Measurements from ENCODE around the gene BRME1.
A peak's percentile ranks its signal among the peaks of the same experiment; 100 is the strongest.

The BRME1 gene

GRCh38 chr19:13888281-13888680, 17.6 kb downstream of the BRME1 start:
- peaks cover 4% of the 10 kb centered on the region for H3K36me3 Mint-ChIP-seq (ENCODE audit: low read depth)
- no peak for TF ChIP-seq CTCF (IDR thresholded peaks at IDR 0.05)

GRCh38 chr19:13887517-13887916, 18.4 kb downstream of the BRME1 start:
- no peak for DNase-seq
- Mint-ChIP-seq H3K4me3 (no peak overlapping the region), H3K27ac (no peak overlapping the region), H3K4me1 (peaks cover 13% of the 10 kb centered on the region), H3K36me3 (ENCODE audit: low read depth) (no peaks in the 10 kb centered on the region), H3K27me3 (ENCODE audit: low read depth, poor library complexity) (peaks cover 5% of the 10 kb centered on the region), H3K9me3 (no peaks in the 10 kb centered on the region)
- no peak for TF ChIP-seq CTCF (IDR thresholded peaks at IDR 0.05)

More at GRCh38 chr19:13888281-13888680, 17.6 kb downstream of the BRME1 start:
- H3K27me3 Mint-ChIP-seq (ENCODE audit: low read depth, poor library complexity): peaks cover 5% of the 10 kb centered on the region
- peaks cover 18% of the 10 kb centered on the region for H3K4me1 Mint-ChIP-seq
- H3K27ac Mint-ChIP-seq: no peak overlapping the region
- H3K9me3 Mint-ChIP-seq: no peaks in the 10 kb centered on the region
- DNase-seq: no peak
- no peak overlapping the region for H3K4me3 Mint-ChIP-seq

- DNase-seq: no peak
- Mint-ChIP-seq H3K4me1 (peaks cover 17% of the 10 kb centered on the region), H3K9me3 (no peaks in the 10 kb centered on the region), H3K27me3 (ENCODE audit: low read depth, poor library complexity) (peaks cover 5% of the 10 kb centered on the region), H3K27ac (no peak overlapping the region), H3K36me3 (ENCODE audit: low read depth) (no peaks in the 10 kb centered on the region), H3K4me3 (no peak overlapping the region)
- TF ChIP-seq CTCF (IDR thresholded peaks at IDR 0.05): no peak
Measured at GRCh38 chr19:13887018-13887436, 18.9 kb downstream of the BRME1 start.

GRCh38 chr19:13885826-13886365, 20.0 kb downstream of the BRME1 start:
- no peak for DNase-seq
- Mint-ChIP-seq H3K4me3 (no peak overlapping the region), H3K9me3 (no peaks in the 10 kb centered on the region), H3K27me3 (ENCODE audit: low read depth, poor library complexity) (peaks cover 5% of the 10 kb centered on the region), H3K36me3 (ENCODE audit: low read depth) (no peaks in the 10 kb centered on the region), H3K27ac (peak overlapping the region; percentile 32), H3K4me1 (peaks cover 29% of the 10 kb centered on the region)
- TF ChIP-seq CTCF (IDR thresholded peaks at IDR 0.05): no peak

- no peak for TF ChIP-seq CTCF (IDR thresholded peaks at IDR 0.05)
- Mint-ChIP-seq H3K27ac (peak overlapping the region; percentile 39), H3K36me3 (ENCODE audit: low read depth) (no peaks in the 10 kb centered on the region), H3K9me3 (no peaks in the 10 kb centered on the region), H3K27me3 (ENCODE audit: low read depth, poor library complexity) (peaks cover 5% of the 10 kb centered on the region), H3K4me3 (no peak overlapping the region), H3K4me1 (peaks cover 34% of the 10 kb centered on the region)
- DNase-seq: no peak
Measured at GRCh38 chr19:13884726-13885591, 21.0 kb downstream of the BRME1 start.
